K562 (cell line): Measurements from ENCODE around the gene PI4K2A. TPM values are rescaled to one million over a fixed set of nuclear protein-coding genes. Genes with fewer than 3 reads are reported as not detected.

ENCODE experiments used
- ATAC-seq: fragments of 200-7000 bp; cut with Tn5 transposase; 3 replicates; pipeline ENCODE4 v1.9.1; 2020; ENCODE audit warnings: moderate library complexity
- BruUV-seq: library from RNA; stranded (reverse); fragments of 400-500 nt; replicated peaks from 2 replicates; lab custom pipeline; 2021; lab: Mats Ljungman, UMichigan
- CTCF ChIA-PET: fragments of 300-600 bp; formaldehyde crosslinking; extraction: SDS; loops from one replicate; lab custom pipeline; 2021; ENCODE audit warnings: low intra/inter-chr PET ratio; lab: Yijun Ruan, JAX
- POLR2A ChIA-PET: fragments of 300-600, 350-650 bp; sonication (Branson Sonifier 250); formaldehyde crosslinking; extraction: SDS; loops from one replicate; lab custom pipeline; 2021; ENCODE audit warnings: antibody characterized with exemption, inconsistent platforms; lab: Yijun Ruan, JAX
- DNase-seq, 4 experiments: peaks; one replicate each; pipeline versions ENCODE4 v3.0.0 to v3.0.0-alpha.2; 2011 to 2018; ENCODE audit warnings: low spot score in 3 of 4, mixed read lengths in 3 of 4; ENCODE audit errors: extremely low read depth in 1 of 4
- FAIRE-seq: peaks from 2 replicates; lab custom pipeline; 2011; peaks lifted over from hg19 to GRCh38; lab: Jason Lieb, UNC
- H2AFZ ChIP-seq: 2 replicates; pipeline ENCODE4 v1.6.0; 2011; ENCODE audit warnings: low read depth, low read length, control low read depth, inconsistent platforms
- H3K27ac ChIP-seq: fragments of 200-600 bp; 3 replicates; pipeline ENCODE4 v1.8.0; 2011; ENCODE audit warnings: low read depth, mild to moderate bottlenecking, control low read depth, inconsistent platforms, low read length, moderate library complexity, mixed read lengths; ENCODE audit errors: extremely low read depth
- H3K27me3 ChIP-seq, 2 experiments: fragments of 300-600 bp in 1 of 2; 2 replicates in 1 of 2; 3 replicates in 1 of 2; pipeline versions ENCODE4 v1.6.0 to v1.8.0; 2011; ENCODE audit warnings: inconsistent platforms in 2 of 2, low read length in 2 of 2, mild to moderate bottlenecking in 1 of 2, mixed read lengths in 1 of 2, moderate library complexity in 1 of 2; ENCODE audit not compliant: control insufficient read depth in 2 of 2, insufficient read depth in 2 of 2
- H3K36me3 ChIP-seq: fragments of 300-600 bp; 3 replicates; pipeline ENCODE4 v1.8.0; 2011; ENCODE audit warnings: mild to moderate bottlenecking, low read length, inconsistent platforms; ENCODE audit not compliant: control insufficient read depth, insufficient read depth
- H3K4me1 ChIP-seq, 2 experiments: fragments of 200-600 bp in 1 of 2; replicated peaks in 1 of 2; 2 replicates in 1 of 2; 3 replicates in 1 of 2; pipeline versions ENCODE4 v1.5.1 to v1.8.0; 2011; ENCODE audit warnings: inconsistent platforms in 2 of 2, low read length in 2 of 2, mild to moderate bottlenecking in 1 of 2, mixed read lengths in 1 of 2, moderate library complexity in 1 of 2; ENCODE audit not compliant: control insufficient read depth in 2 of 2, insufficient read depth in 2 of 2
- H3K4me2 ChIP-seq: 2 replicates; pipeline ENCODE4 v1.6.1; 2011; ENCODE audit warnings: low read length, control low read depth, inconsistent platforms, mixed read lengths; ENCODE audit not compliant: insufficient read depth
- H3K4me3 ChIP-seq: fragments of 200-600 bp; sonication (generic), shearing (Covaris generic); 2 replicates; pipeline ENCODE4 v1.5.1; 2016; ENCODE audit warnings: control low read depth, inconsistent platforms
- H3K79me2 ChIP-seq: fragments of 200-600 bp; 3 replicates; pipeline ENCODE4 v1.8.0; 2011; ENCODE audit warnings: low read length, inconsistent platforms; ENCODE audit not compliant: control insufficient read depth, insufficient read depth
- H3K9ac ChIP-seq, 2 experiments: 2 replicates each; pipeline versions ENCODE4 v1.6.0 to v1.6.1; 2011; ENCODE audit warnings: low read depth in 2 of 2, low read length in 2 of 2, control low read depth in 1 of 2, inconsistent platforms in 1 of 2, mild to moderate bottlenecking in 1 of 2, mixed read lengths in 1 of 2; ENCODE audit not compliant: insufficient read depth in 1 of 2
- H3K9me1 ChIP-seq: one replicate; pipeline ENCODE4 v1.6.0; 2011; ENCODE audit warnings: inconsistent platforms, mild to moderate bottlenecking, low read length, moderate library complexity; ENCODE audit not compliant: control insufficient read depth, insufficient read depth
- H3K9me3 ChIP-seq: replicated peaks from 2 replicates; pipeline ENCODE4 v1.5.1; 2011; ENCODE audit warnings: low read depth, low read length, inconsistent platforms; ENCODE audit not compliant: control insufficient read depth, insufficient read depth
- H4K20me1 ChIP-seq: replicated peaks from 2 replicates; pipeline ENCODE4 v1.6.1; 2011; ENCODE audit warnings: low read length, inconsistent platforms, mixed read lengths; ENCODE audit not compliant: control insufficient read depth, insufficient read depth
- BCOR ChIP-seq: fragments of 450-650 bp; IDR thresholded peaks from 2 replicates; pipeline ENCODE4 v1.6.1; 2016
- RBFOX2 ChIP-seq: fragments of 200-400 bp; formaldehyde crosslinking; IDR thresholded peaks from 2 replicates; pipeline ENCODE4 v1.6.1; 2017; ENCODE audit warnings: low read depth, mild to moderate bottlenecking, low read length, moderate library complexity
- RBM25 ChIP-seq: fragments of 200-400 bp; formaldehyde crosslinking; IDR thresholded peaks from 2 replicates; pipeline ENCODE4 v1.6.1; 2018; ENCODE audit warnings: low read length, low read depth, moderate library complexity; ENCODE audit not compliant: severe bottlenecking
- WGBS: fragments of 100-300 bp; shearing (Covaris generic); methylation state at CpG from one replicate; pipeline ENCODE4 v1.1.6; 2016; ENCODE audit warnings: low coverage, mixed read lengths; ENCODE audit not compliant: insufficient coverage; ENCODE audit errors: missing lambda C conversion rate; 5-methylcytosine and 5-hydroxymethylcytosine counted together
- in situ Hi-C: fragments of 300-500 bp; cut with MboI; formaldehyde crosslinking; loops from 4 replicates; pipeline ENCODE4 v1.15.0; 2018; ENCODE audit warnings: inconsistent platforms, mixed read lengths
- intact Hi-C: fragments of 100-400 bp; cut with micrococcal nuclease; formaldehyde crosslinking; loops from 2 replicates; pipeline ENCODE4 v1.14.2; 2022
- polyA plus RNA-seq, 8 experiments: library from polyadenylated mRNA; depleted of rRNA in 4 of 8; stranded (reverse) in 5 of 8; unstranded in 3 of 8; fragments of >200 nt; fragmentation: Nextera tagmentation in 2 of 8; fragmentation: Illumina TruSeq in 1 of 8; extraction: Ambion mirVana in 2 of 8; extraction: Trizol in 1 of 8; gene quantifications; 2 replicates each; pipeline versions ENCODE4 v1.2.1 to v1.2.3, GENCODE V29; 2011 to 2014; ENCODE audit warnings: inconsistent platforms in 1 of 8, missing spikeins in 1 of 8
- total RNA-seq, 7 experiments: library from RNA; depleted of rRNA in 6 of 7; stranded (reverse); fragments of >200 nt in 6 of 7; fragmentation: Illumina TruSeq in 2 of 7; extraction: Trizol in 2 of 7; gene quantifications; 2 replicates each; pipeline versions ENCODE4 v1.2.1 to v1.2.3, GENCODE V29; 2011 to 2021; ENCODE audit warnings: low replicate concordance in 1 of 7
- TF ChIP-seq, protein P1 (sequence below): fragments of 250-450 bp; sonication (Bioruptor Pico); IDR thresholded peaks from 2 replicates; pipeline ENCODE4 v1.8.0; 2021; ENCODE audit warnings: borderline replicate concordance, mild to moderate bottlenecking, moderate library complexity; ENCODE audit not compliant: poor library complexity, severe bottlenecking

PI4K2A gene
- total and polyA plus RNA-seq, 9 of the 15 experiments (the other 6 are each of a cell fraction or from before 2014, with no cell fraction given): 4.4 to 28.4 (median 16.5) TPM

DNA sequence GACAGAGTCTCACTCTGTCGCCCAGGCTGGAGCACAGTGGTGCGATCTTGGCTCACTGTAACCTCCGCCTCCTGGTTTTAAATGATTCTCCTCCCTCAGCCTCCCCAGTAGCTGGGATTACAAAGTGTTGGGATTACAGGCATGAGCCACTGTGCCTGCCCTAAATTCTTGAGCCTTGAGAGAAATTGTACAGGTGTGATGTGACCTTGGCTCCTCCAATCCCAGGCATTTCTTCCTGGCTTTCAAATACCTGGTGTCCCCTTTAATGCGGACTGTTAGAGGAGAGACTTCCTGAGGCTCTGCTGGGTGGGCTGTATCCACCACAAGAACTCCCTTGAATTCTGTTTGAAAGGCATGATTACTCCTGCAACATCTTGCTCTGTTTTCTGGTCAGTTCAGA is 22.2 kb upstream of the PI4K2A start (continued):
- TF ChIP-seq RBFOX2: no peak

DNA sequence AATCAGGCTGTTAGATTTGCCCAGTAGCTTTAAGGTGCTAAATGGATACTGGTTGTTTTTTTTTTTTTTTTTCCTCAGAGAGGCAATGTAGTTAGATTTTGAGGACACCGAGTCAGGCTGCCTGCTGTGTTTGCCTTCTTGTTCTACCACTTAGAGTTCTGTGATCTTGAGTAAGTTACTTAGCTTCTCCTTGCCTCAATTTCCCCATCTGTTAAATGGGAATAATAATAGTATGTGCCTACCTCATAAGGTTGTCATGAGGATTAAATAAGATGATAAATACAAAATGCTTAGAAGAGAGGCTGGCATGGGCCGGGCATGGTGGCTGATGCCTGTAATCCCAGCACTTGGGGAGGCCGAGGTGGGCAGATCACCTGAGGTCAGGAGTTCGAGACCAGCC is 21.7 kb upstream of the PI4K2A start:
- Histone ChIP-seq H3K9me1 (no peaks in the 10 kb centered on the region), H3K27me3 (no peaks in the 10 kb centered on the region), H3K36me3 (no peaks in the 10 kb centered on the region; the same call in 2 of the 3 replicates), H3K79me2 (no peaks in the 10 kb centered on the region), H3K4me2 (no peak overlapping the region), H3K4me1 (peaks cover 0 to 3% of the 10 kb centered on the region in 2 experiments; a peak in 1 of 5 replicates), H3K4me3 (no peak overlapping the region), H3K9me3 (no peaks in the 10 kb centered on the region), H3K27ac (no peak overlapping the region), H4K20me1 (no peaks in the 10 kb centered on the region), H3K9ac (no peak overlapping the region), H2AFZ (no peak overlapping the region)
- FAIRE-seq (no peak), DNase-seq (no peak), ATAC-seq (no peak)
- in situ Hi-C loops (no loop called here), intact Hi-C loops (no loop called here)
- TF ChIP-seq RBM25 (peak; percentile 21), BCOR (peak; percentile 79)
- TF ChIP-seq, protein P1, sequence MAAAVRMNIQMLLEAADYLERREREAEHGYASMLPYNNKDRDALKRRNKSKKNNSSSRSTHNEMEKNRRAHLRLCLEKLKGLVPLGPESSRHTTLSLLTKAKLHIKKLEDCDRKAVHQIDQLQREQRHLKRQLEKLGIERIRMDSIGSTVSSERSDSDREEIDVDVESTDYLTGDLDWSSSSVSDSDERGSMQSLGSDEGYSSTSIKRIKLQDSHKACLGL: no peak
- CTCF ChIA-PET: no interaction called here
- POLR2A ChIA-PET: no interaction called here
- no TSS peak for BruUV-seq
- WGBS: 79% methylated on average over 2 of the region's 4 CpGs
